KOPT-K1 (cell line): Measurements from ENCODE around the gene USP14.

Experiments
- H3K27ac ChIP-seq: fragments of 200-600 bp; sonication (generic); 2 replicates; pipeline ENCODE4 v1.5.1; 2016; ENCODE audit warnings: antibody characterized with exemption, mild to moderate bottlenecking, low read depth, low read length; ENCODE audit not compliant: poor library complexity, severe bottlenecking
- H3K36me3 ChIP-seq: fragments of 200-600 bp; sonication (generic); 2 replicates; pipeline ENCODE4 v1.5.1; 2017; ENCODE audit warnings: antibody characterized with exemption, mild to moderate bottlenecking, low read length, moderate library complexity; ENCODE audit not compliant: insufficient read depth
- H3K9me3 ChIP-seq: fragments of 200-600 bp; sonication (generic); 2 replicates; pipeline ENCODE4 v1.5.1; 2017; ENCODE audit warnings: antibody characterized with exemption, low read length, mild to moderate bottlenecking; ENCODE audit not compliant: insufficient read depth, poor library complexity, severe bottlenecking

Gene USP14

GRCh38 chr18:240175-240574, 81.8 kb downstream of the USP14 start:
- Histone ChIP-seq H3K9me3 (no peaks in the 10 kb centered on the region), H3K36me3 (peaks cover 80% of the 10 kb centered on the region), H3K27ac (no peak overlapping the region)

- Histone ChIP-seq H3K9me3 (no peaks in the 10 kb centered on the region), H3K27ac (no peak overlapping the region), H3K36me3 (peaks cover 97% of the 10 kb centered on the region)
Observed at GRCh38 chr18:245282-245847, 87.0 kb downstream of the USP14 start.

- Histone ChIP-seq H3K9me3 (no peaks in the 10 kb centered on the region), H3K27ac (no peak overlapping the region), H3K36me3 (peaks cover 98% of the 10 kb centered on the region)
Observed at GRCh38 chr18:248053-248452, 89.7 kb downstream of the USP14 start.

GRCh38 chr18:250685-251084, 92.3 kb downstream of the USP14 start:
- H3K9me3 ChIP-seq = no peaks in the 10 kb centered on the region
- peaks cover 98% of the 10 kb centered on the region for H3K36me3 ChIP-seq
- H3K27ac ChIP-seq = no peak overlapping the region

- Histone ChIP-seq H3K9me3 (no peaks in the 10 kb centered on the region), H3K27ac (no peak overlapping the region), H3K36me3 (peaks cover 98% of the 10 kb centered on the region)
Observed at GRCh38 chr18:251572-251971, 93.2 kb downstream of the USP14 start.

- Histone ChIP-seq H3K9me3 (no peaks in the 10 kb centered on the region), H3K27ac (no peak overlapping the region), H3K36me3 (peaks cover 98% of the 10 kb centered on the region)
Observed at GRCh38 chr18:253121-253520, 94.8 kb downstream of the USP14 start.

GRCh38 chr18:255171-255570, 96.8 kb downstream of the USP14 start:
- H3K27ac ChIP-seq = no peak overlapping the region
- H3K36me3 ChIP-seq = peaks cover 100% of the 10 kb centered on the region
- H3K9me3 ChIP-seq = no peaks in the 10 kb centered on the region

- H3K27ac ChIP-seq = no peak overlapping the region
- peaks cover 94% of the 10 kb centered on the region for H3K36me3 ChIP-seq
- no peaks in the 10 kb centered on the region for H3K9me3 ChIP-seq
Observed at GRCh38 chr18:260547-260946, 102.2 kb downstream of the USP14 start.

GRCh38 chr18:261398-262073, 103.2 kb downstream of the USP14 start:
- no peaks in the 10 kb centered on the region for H3K9me3 ChIP-seq
- peaks cover 84% of the 10 kb centered on the region for H3K36me3 ChIP-seq
- H3K27ac ChIP-seq = no peak overlapping the region
